Measurements from ENCODE around the gene ABHD17C.

The ABHD17C gene

GRCh38 chr15:80801891-80802680 lies 107.0 kb downstream of the ABHD17C start:
- DNase-seq = no peak
- Mint-ChIP-seq H3K27ac (no peak overlapping the region), H3K27me3 (peaks cover 18 to 28% of the 10 kb centered on the region in 2 donors), H3K9me3 (no peaks in the 10 kb centered on the region), H3K4me1 (ENCODE audit: low read depth in 2 of 2) (no peaks in the 10 kb centered on the region), H3K36me3 (ENCODE audit: insufficient read depth) (peaks cover 2% of the 10 kb centered on the region), H3K4me3 (no peak overlapping the region)
- ATAC-seq (replicated peaks) = no peak

- H3K27me3 Mint-ChIP-seq = peaks cover 26 to 34% of the 10 kb centered on the region in 2 donors
- H3K4me1 Mint-ChIP-seq (ENCODE audit: low read depth in 2 of 2) = no peaks in the 10 kb centered on the region
- no peak overlapping the region for H3K27ac Mint-ChIP-seq
- no peaks in the 10 kb centered on the region for H3K9me3 Mint-ChIP-seq
- DNase-seq (no peak), ATAC-seq (replicated peaks) (no peak)
- no peak overlapping the region for H3K4me3 Mint-ChIP-seq
- peaks cover 2% of the 10 kb centered on the region for H3K36me3 Mint-ChIP-seq (ENCODE audit: insufficient read depth)
These were observed 108.7 kb downstream of the ABHD17C start for GRCh38 chr15:80803580-80804525.

DNA sequence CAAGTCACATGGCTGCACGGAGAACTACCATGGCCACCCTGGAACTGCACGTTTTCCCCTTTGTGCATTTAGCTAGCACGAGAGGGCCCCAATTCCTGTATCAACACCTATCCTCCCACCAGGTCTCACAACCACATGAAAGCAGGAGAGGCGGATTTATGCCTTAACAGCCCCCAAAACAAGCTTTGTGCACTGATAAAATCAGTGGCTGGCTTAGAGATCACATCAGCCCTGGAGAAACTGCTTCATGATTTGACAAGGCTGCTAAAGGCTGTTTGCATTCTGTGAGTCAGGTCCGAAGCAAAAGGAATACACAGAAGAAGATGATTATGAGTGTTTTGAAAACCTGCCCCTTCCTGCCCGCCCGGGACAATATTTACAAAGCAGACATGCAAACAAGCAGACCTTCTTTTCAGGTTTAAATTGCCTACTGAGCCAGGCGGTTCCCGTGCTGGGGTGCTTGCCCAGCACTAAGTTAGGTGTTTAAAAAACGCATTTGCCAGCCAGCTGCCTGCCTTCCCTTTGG lies 109.9 kb downstream of the ABHD17C start:
- Mint-ChIP-seq H3K36me3 (ENCODE audit: insufficient read depth) (peaks cover 2% of the 10 kb centered on the region), H3K27ac (no peak overlapping the region), H3K4me3 (no peak overlapping the region)

More for the DNA sequence above, 109.9 kb downstream of the ABHD17C start:
- no peaks in the 10 kb centered on the region for H3K9me3 Mint-ChIP-seq
- ATAC-seq (replicated peaks) = no peak
- peaks cover 34 to 35% of the 10 kb centered on the region in 2 donors for H3K27me3 Mint-ChIP-seq
- H3K4me1 Mint-ChIP-seq (ENCODE audit: low read depth in 2 of 2) = no peaks in the 10 kb centered on the region
- DNase-seq = no peak

Data from effector memory CD8-positive, alpha-beta T cell (primary cell).